GM12878 (cell line): ENCODE results near the gene MRTFA. TPM values are rescaled to one million over a fixed set of nuclear protein-coding genes. Genes with fewer than 3 reads are reported as not detected.

Experiments used
- BHLHE40 ChIP-seq, 2 experiments: fragments of 450-650 bp in 1 of 2; IDR thresholded peaks; 2 replicates each; pipeline ENCODE4 v1.6.1; 2011 to 2017; ENCODE audit warnings: low read depth in 2 of 2, borderline replicate concordance in 1 of 2, improper control_type of control experiment in 1 of 2, low read length in 1 of 2, mild to moderate bottlenecking in 1 of 2
- ESRRA ChIP-seq: IDR thresholded peaks from 2 replicates; pipeline ENCODE4 v1.6.1; 2012; ENCODE audit warnings: mild to moderate bottlenecking, low read length, improper control_type of control experiment
- KLF5 ChIP-seq: fragments of 450-650 bp; IDR thresholded peaks from 2 replicates; pipeline ENCODE4 v1.6.1; 2014; ENCODE audit warnings: mild to moderate bottlenecking; ENCODE audit not compliant: partially characterized antibody
- NBN ChIP-seq: fragments of 450-650 bp; IDR thresholded peaks from 2 replicates; pipeline ENCODE4 v1.6.1; 2016
- NFYB ChIP-seq: IDR thresholded peaks from 2 replicates; pipeline ENCODE4 v1.6.1; 2011; ENCODE audit warnings: low read depth, mild to moderate bottlenecking, low read length, improper control_type of control experiment, moderate library complexity; ENCODE audit not compliant: insufficient read depth
- NKRF ChIP-seq: fragments of 450-650 bp; conservative IDR thresholded peaks from 2 replicates; pipeline ENCODE4 v1.6.1; 2017; ENCODE audit warnings: mild to moderate bottlenecking, moderate library complexity
- SMAD1 ChIP-seq: fragments of 450-650 bp; IDR thresholded peaks from 2 replicates; pipeline ENCODE4 v1.6.1; 2018; ENCODE audit warnings: mild to moderate bottlenecking, low read depth; ENCODE audit not compliant: partially characterized antibody
- ZNF207 ChIP-seq: fragments of 450-650 bp; IDR thresholded peaks from 2 replicates; pipeline ENCODE4 v1.6.1; 2014; ENCODE audit warnings: antibody characterized with exemption, mild to moderate bottlenecking, borderline replicate concordance
- polyA plus RNA-seq, 11 experiments: library from polyadenylated mRNA; depleted of rRNA in 4 of 11; unstranded in 6 of 11; stranded (reverse) in 5 of 11; fragments of >200 nt; fragmentation: Nextera tagmentation in 4 of 11; fragmentation: Illumina TruSeq in 1 of 11; extraction: Ambion mirVana in 4 of 11; extraction: Trizol in 1 of 11; gene quantifications; 1 replicate in 1 of 11; 2 replicates in 10 of 11; pipeline versions ENCODE4 v1.2.1 to v1.2.3, GENCODE V29; 2011 to 2016; ENCODE audit warnings: inconsistent platforms in 2 of 11, missing spikeins in 2 of 11, low read depth in 1 of 11
- total RNA-seq, 4 experiments: library from RNA; depleted of rRNA in 3 of 4; stranded (reverse); fragments of >200 nt in 3 of 4; fragmentation: Illumina TruSeq in 1 of 4; extraction: Trizol in 1 of 4; gene quantifications; 2 replicates each; pipeline versions ENCODE4 v1.2.1 to v1.2.3, GENCODE V29; 2013 to 2021
- TF ChIP-seq, protein P1 (sequence below): fragments of 450-650 bp; IDR thresholded peaks from 2 replicates; pipeline ENCODE4 v1.6.1; 2017; ENCODE audit warnings: mild to moderate bottlenecking, moderate library complexity
- TF ChIP-seq, protein P2 (sequence below): fragments of 450-650 bp; IDR thresholded peaks from 2 replicates; pipeline ENCODE4 v1.6.1; 2016; ENCODE audit warnings: mild to moderate bottlenecking, moderate library complexity, borderline replicate concordance

The MRTFA gene
- total and polyA plus RNA-seq, 10 of the 15 experiments (the other 5 are each of a cell fraction or from before 2014, with no cell fraction given) = 2.0 to 63.9 (median 17.9) TPM

DNA sequence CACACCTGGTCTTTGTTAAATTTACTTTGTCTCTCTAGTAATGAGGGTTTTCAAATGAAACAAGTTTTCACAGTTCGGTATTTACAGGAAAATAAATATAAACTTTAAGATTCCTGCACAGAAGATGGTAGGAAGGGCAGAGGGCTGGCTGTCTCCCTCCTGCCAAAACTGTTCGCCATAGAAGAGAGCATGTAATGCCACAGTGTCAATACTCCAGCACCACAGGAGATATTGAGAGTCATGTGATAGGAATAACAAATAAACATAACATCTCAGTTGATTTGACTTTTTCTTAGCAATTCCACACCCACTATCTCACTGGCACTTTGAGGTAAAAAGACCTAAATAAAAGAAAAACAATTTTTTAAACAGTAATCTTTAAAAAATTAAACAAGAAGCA lies 100.9 kb downstream of the MRTFA start (continued):
- TF ChIP-seq ZNF207 (no peak), KLF5 (no peak), ESRRA (no peak), NBN (no peak), SMAD1 (no peak), NFYB (no peak), BHLHE40 (IDR thresholded peaks at IDR 0.05; ENCODE audit: borderline replicate concordance in 1 of 2, low read depth in 2 of 2, low read length in 1 of 2) (no peak), NKRF (no peak)
- TF ChIP-seq, protein P1, sequence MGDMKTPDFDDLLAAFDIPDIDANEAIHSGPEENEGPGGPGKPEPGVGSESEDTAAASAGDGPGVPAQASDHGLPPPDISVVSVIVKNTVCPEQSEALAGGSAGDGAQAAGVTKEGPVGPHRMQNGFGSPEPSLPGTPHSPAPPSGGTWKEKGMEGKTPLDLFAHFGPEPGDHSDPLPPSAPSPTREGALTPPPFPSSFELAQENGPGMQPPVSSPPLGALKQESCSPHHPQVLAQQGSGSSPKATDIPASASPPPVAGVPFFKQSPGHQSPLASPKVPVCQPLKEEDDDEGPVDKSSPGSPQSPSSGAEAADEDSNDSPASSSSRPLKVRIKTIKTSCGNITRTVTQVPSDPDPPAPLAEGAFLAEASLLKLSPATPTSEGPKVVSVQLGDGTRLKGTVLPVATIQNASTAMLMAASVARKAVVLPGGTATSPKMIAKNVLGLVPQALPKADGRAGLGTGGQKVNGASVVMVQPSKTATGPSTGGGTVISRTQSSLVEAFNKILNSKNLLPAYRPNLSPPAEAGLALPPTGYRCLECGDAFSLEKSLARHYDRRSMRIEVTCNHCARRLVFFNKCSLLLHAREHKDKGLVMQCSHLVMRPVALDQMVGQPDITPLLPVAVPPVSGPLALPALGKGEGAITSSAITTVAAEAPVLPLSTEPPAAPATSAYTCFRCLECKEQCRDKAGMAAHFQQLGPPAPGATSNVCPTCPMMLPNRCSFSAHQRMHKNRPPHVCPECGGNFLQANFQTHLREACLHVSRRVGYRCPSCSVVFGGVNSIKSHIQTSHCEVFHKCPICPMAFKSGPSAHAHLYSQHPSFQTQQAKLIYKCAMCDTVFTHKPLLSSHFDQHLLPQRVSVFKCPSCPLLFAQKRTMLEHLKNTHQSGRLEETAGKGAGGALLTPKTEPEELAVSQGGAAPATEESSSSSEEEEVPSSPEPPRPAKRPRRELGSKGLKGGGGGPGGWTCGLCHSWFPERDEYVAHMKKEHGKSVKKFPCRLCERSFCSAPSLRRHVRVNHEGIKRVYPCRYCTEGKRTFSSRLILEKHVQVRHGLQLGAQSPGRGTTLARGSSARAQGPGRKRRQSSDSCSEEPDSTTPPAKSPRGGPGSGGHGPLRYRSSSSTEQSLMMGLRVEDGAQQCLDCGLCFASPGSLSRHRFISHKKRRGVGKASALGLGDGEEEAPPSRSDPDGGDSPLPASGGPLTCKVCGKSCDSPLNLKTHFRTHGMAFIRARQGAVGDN = no peak
- TF ChIP-seq, protein P2, sequence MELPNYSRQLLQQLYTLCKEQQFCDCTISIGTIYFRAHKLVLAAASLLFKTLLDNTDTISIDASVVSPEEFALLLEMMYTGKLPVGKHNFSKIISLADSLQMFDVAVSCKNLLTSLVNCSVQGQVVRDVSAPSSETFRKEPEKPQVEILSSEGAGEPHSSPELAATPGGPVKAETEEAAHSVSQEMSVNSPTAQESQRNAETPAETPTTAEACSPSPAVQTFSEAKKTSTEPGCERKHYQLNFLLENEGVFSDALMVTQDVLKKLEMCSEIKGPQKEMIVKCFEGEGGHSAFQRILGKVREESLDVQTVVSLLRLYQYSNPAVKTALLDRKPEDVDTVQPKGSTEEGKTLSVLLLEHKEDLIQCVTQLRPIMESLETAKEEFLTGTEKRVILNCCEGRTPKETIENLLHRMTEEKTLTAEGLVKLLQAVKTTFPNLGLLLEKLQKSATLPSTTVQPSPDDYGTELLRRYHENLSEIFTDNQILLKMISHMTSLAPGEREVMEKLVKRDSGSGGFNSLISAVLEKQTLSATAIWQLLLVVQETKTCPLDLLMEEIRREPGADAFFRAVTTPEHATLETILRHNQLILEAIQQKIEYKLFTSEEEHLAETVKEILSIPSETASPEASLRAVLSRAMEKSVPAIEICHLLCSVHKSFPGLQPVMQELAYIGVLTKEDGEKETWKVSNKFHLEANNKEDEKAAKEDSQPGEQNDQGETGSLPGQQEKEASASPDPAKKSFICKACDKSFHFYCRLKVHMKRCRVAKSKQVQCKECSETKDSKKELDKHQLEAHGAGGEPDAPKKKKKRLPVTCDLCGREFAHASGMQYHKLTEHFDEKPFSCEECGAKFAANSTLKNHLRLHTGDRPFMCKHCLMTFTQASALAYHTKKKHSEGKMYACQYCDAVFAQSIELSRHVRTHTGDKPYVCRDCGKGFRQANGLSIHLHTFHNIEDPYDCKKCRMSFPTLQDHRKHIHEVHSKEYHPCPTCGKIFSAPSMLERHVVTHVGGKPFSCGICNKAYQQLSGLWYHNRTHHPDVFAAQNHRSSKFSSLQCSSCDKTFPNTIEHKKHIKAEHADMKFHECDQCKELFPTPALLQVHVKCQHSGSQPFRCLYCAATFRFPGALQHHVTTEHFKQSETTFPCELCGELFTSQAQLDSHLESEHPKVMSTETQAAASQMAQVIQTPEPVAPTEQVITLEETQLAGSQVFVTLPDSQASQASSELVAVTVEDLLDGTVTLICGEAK = no peak
